Measurements from ENCODE around the gene RIC1. TPM values are rescaled to one million over a fixed set of nuclear protein-coding genes. Genes with fewer than 3 reads are reported as not detected.

Gene RIC1
- total RNA-seq, 1 experiment from 2014 or later, result 23.1 TPM

GRCh38 chr9:5756633-5757032, 127.7 kb downstream of the RIC1 start:
- TF ChIP-seq CTCF (IDR thresholded peaks at IDR 0.05; ENCODE audit: unreplicated experiment), result no peak
- CTCF ChIA-PET, result interaction anchor here (0.7 kb wide), 1 partner anchor 33 kb away, joined by 3 read pairs; no protein-coding TSS in a partner anchor
- Mint-ChIP-seq H3K9me3 (ENCODE audit: unreplicated experiment) (no peaks in the 10 kb centered on the region), H3K27me3 (ENCODE audit: insufficient read depth, unreplicated experiment) (no peaks in the 10 kb centered on the region), H3K4me3 (ENCODE audit: unreplicated experiment) (no peak overlapping the region), H3K27ac (ENCODE audit: low read depth, unreplicated experiment) (no peak overlapping the region), H3K4me1 (ENCODE audit: insufficient read depth, unreplicated experiment) (no peaks in the 10 kb centered on the region), H3K36me3 (ENCODE audit: insufficient read depth, unreplicated experiment) (peaks cover 58% of the 10 kb centered on the region)
- intact Hi-C loops (cut with micrococcal nuclease), result no loop called here
- no peak for DNase-seq (ENCODE audit: unreplicated experiment)
- no TSS peak for BruUV-seq (replicated peaks)
- POLR2A ChIA-PET, result no interaction called here

GRCh38 chr9:5760338-5760737, 131.4 kb downstream of the RIC1 start:
- POLR2A ChIA-PET, result interaction anchor here (1.2 kb wide), 1 partner anchor 12 kb away, joined by 3 read pairs; no protein-coding TSS in a partner anchor

GRCh38 chr9:5762421-5762820, 133.5 kb downstream of the RIC1 start:
- TF ChIP-seq CTCF (IDR thresholded peaks at IDR 0.05; ENCODE audit: unreplicated experiment), result no peak
- H3K27ac Mint-ChIP-seq (ENCODE audit: low read depth, unreplicated experiment), result peak overlapping the region; percentile 3
- H3K9me3 Mint-ChIP-seq (ENCODE audit: unreplicated experiment), result no peaks in the 10 kb centered on the region
- H3K27me3 Mint-ChIP-seq (ENCODE audit: insufficient read depth, unreplicated experiment), result no peaks in the 10 kb centered on the region
- H3K4me1 Mint-ChIP-seq (ENCODE audit: insufficient read depth, unreplicated experiment), result no peaks in the 10 kb centered on the region
- ChIA-PET CTCF (interaction anchor here (3.4 kb wide), 1 partner anchor 11 kb away, joined by 14 read pairs; no protein-coding TSS in a partner anchor), POLR2A (no interaction called here)
- no TSS peak for BruUV-seq (replicated peaks)
- no peak overlapping the region for H3K4me3 Mint-ChIP-seq (ENCODE audit: unreplicated experiment)
- no peak for DNase-seq (ENCODE audit: unreplicated experiment)
- intact Hi-C loops (cut with micrococcal nuclease), result loop anchor here (10.0 kb wide), 1 partner anchor 138 kb away; the partner anchor contains the start of gene RIC1
- peaks cover 78% of the 10 kb centered on the region for H3K36me3 Mint-ChIP-seq (ENCODE audit: insufficient read depth, unreplicated experiment)

More at GRCh38 chr9:5760338-5760737, 131.4 kb downstream of the RIC1 start:
- peaks cover 73% of the 10 kb centered on the region for H3K36me3 Mint-ChIP-seq (ENCODE audit: insufficient read depth, unreplicated experiment)
- no peaks in the 10 kb centered on the region for H3K27me3 Mint-ChIP-seq (ENCODE audit: insufficient read depth, unreplicated experiment)
- TF ChIP-seq CTCF (IDR thresholded peaks at IDR 0.05; ENCODE audit: unreplicated experiment), result no peak
- no peak overlapping the region for H3K27ac Mint-ChIP-seq (ENCODE audit: low read depth, unreplicated experiment)
- H3K9me3 Mint-ChIP-seq (ENCODE audit: unreplicated experiment), result no peaks in the 10 kb centered on the region
- H3K4me1 Mint-ChIP-seq (ENCODE audit: insufficient read depth, unreplicated experiment), result no peaks in the 10 kb centered on the region
- no peak overlapping the region for H3K4me3 Mint-ChIP-seq (ENCODE audit: unreplicated experiment)
- CTCF ChIA-PET, result interaction anchor here (1.8 kb wide), 1 partner anchor 170 kb away, joined by 4 read pairs; no protein-coding TSS in a partner anchor
- no TSS peak for BruUV-seq (replicated peaks)
- intact Hi-C loops (cut with micrococcal nuclease), result loop anchor here (10.0 kb wide), 1 partner anchor 136 kb away; the partner anchor contains the start of gene RIC1
- DNase-seq (ENCODE audit: unreplicated experiment), result no peak

- Mint-ChIP-seq H3K27me3 (ENCODE audit: insufficient read depth, unreplicated experiment) (no peaks in the 10 kb centered on the region), H3K4me3 (ENCODE audit: unreplicated experiment) (no peak overlapping the region), H3K27ac (ENCODE audit: low read depth, unreplicated experiment) (no peak overlapping the region), H3K9me3 (ENCODE audit: unreplicated experiment) (no peaks in the 10 kb centered on the region), H3K4me1 (ENCODE audit: insufficient read depth, unreplicated experiment) (no peaks in the 10 kb centered on the region), H3K36me3 (ENCODE audit: insufficient read depth, unreplicated experiment) (peaks cover 78% of the 10 kb centered on the region)
- CTCF ChIA-PET, result interaction anchor here (0.6 to 3.4 kb wide), 4 partner anchors 9 to 975 kb away, joined by 3 to 14 read pairs (median 4); no protein-coding TSS in a partner anchor
- no peak for DNase-seq (ENCODE audit: unreplicated experiment)
- BruUV-seq (replicated peaks), result no TSS peak
- intact Hi-C loops (cut with micrococcal nuclease), result loop anchor here (10.0 kb wide), 1 partner anchor 139 kb away; the partner anchor contains the start of gene RIC1
- POLR2A ChIA-PET, result interaction anchor here (0.6 to 1.6 kb wide), 3 partner anchors 8 to 451 kb away, joined by 3 to 4 read pairs (median 4); no protein-coding TSS in a partner anchor
- TF ChIP-seq CTCF (IDR thresholded peaks at IDR 0.05; ENCODE audit: unreplicated experiment), result no peak
Observed at GRCh38 chr9:5764130-5764868, 135.4 kb downstream of the RIC1 start.
